Left lung (tissue), 10 donors: Measurements from ENCODE around the gene GSN. TPM values are rescaled to one million over a fixed set of nuclear protein-coding genes. Genes with fewer than 3 reads are reported as not detected.
A peak's percentile ranks its signal among the peaks of the same experiment; 100 is the strongest.
"Not testable (repeated sequence)": the region's sequence is repeated elsewhere in the genome, so short reads cannot be mapped to it uniquely, and the experiment has no call there.

ENCODE experiments used
- ATAC-seq: fragments of 200-7000 bp; cut with Tn5 transposase; one replicate; pipeline ENCODE4 v1.9.1; 2020; ENCODE audit warnings: moderate library complexity
- DNase-seq, 4 donors: peaks; one replicate each; pipeline ENCODE4 v3.0.0-alpha.2; 2013 to 2020
- H3K27ac ChIP-seq, 2 donors: fragments of 200-600 bp; sonication (generic) in 1 of 2; one replicate each; pipeline versions ENCODE4 v1.5.0 to v1.8.0; 2020 to 2021
- H3K27me3 ChIP-seq, 2 donors: fragments of 200-600 bp; sonication (generic) in 1 of 2; one replicate each; pipeline versions ENCODE4 v1.5.0 to v1.8.0; 2020 to 2021
- H3K36me3 ChIP-seq, 2 donors: fragments of 200-600 bp; sonication (generic) in 1 of 2; one replicate each; pipeline versions ENCODE4 v1.5.0 to v1.8.0; 2020 to 2021
- H3K4me1 ChIP-seq, 2 donors: fragments of 200-600 bp; one replicate each; pipeline ENCODE4 v1.8.0; 2021
- H3K4me3 ChIP-seq, 2 donors: fragments of 200-600 bp; sonication (generic) in 1 of 2; one replicate each; pipeline versions ENCODE4 v1.5.0 to v1.8.0; 2020 to 2021; ENCODE audit warnings: mild to moderate bottlenecking in 1 of 2
- H3K9me3 ChIP-seq, 2 donors: fragments of 200-600 bp; sonication (generic) in 1 of 2; one replicate each; pipeline versions ENCODE4 v1.5.0 to v1.8.0; 2020 to 2021
- intact Hi-C, 2 donors: fragments of 100-400 bp; cut with DNase I; formaldehyde crosslinking; loops; one replicate each; pipeline versions ENCODE4 v1.11.2 to v1.14.2; 2022
- polyA plus RNA-seq, 6 donors: library from polyadenylated mRNA; unstranded; fragments of 120-200 nt; gene quantifications; one replicate each; pipeline ENCODE4 v1.2.1, GENCODE V29; 2013; ENCODE audit not compliant: insufficient read length in 6 of 6
- total RNA-seq, 2 donors: library from RNA; stranded (reverse); fragmentation: NEBNext Ultra II Directional; extraction: Animal tissue kit (Norgen Biotek cat#: 25700); gene quantifications; one replicate each; pipeline ENCODE4 v1.2.1, GENCODE V29; 2021
- TF ChIP-seq, protein P1 (sequence below), 2 donors: fragments of 200-600 bp; sonication (generic) in 1 of 2; IDR thresholded peaks; one replicate each; pipeline versions ENCODE4 v1.5.0 to v1.8.0; 2021; ENCODE audit warnings: antibody characterized with exemption in 2 of 2
- donor health status: DM: no; HTN: yes; CAD: no.
- donor health status: DM: no; HTN: no; CAD: no.

GSN gene
- total and polyA plus RNA-seq, 8 donors = 43.0 to 485 (median 54.9) TPM

DNA sequence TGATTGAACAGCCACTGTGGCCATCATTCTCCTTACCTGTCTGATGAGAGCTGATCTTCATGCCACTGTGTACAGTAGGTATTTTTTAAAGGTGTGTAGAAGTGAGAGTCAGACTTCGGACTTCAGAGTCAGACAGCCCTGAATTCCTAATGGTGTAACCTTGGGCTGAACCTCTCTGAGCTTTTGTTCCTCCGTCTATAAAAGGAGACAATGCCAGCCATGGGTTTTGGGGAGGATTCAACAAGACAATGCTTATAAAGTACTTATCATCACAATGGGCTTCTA lies 18.7 kb downstream of the GSN start:
- H3K27ac ChIP-seq = peak overlapping the region; percentile 91 to 93
- H3K27me3 ChIP-seq = no peaks in the 10 kb centered on the region
- H3K36me3 ChIP-seq = no peaks in the 10 kb centered on the region
- H3K4me3 ChIP-seq = peak overlapping the region in 1 of 2 donors; percentile 10
- no peak for DNase-seq
- intact Hi-C loops = no loop called here
- no peaks in the 10 kb centered on the region for H3K9me3 ChIP-seq
- TF ChIP-seq, protein P1, sequence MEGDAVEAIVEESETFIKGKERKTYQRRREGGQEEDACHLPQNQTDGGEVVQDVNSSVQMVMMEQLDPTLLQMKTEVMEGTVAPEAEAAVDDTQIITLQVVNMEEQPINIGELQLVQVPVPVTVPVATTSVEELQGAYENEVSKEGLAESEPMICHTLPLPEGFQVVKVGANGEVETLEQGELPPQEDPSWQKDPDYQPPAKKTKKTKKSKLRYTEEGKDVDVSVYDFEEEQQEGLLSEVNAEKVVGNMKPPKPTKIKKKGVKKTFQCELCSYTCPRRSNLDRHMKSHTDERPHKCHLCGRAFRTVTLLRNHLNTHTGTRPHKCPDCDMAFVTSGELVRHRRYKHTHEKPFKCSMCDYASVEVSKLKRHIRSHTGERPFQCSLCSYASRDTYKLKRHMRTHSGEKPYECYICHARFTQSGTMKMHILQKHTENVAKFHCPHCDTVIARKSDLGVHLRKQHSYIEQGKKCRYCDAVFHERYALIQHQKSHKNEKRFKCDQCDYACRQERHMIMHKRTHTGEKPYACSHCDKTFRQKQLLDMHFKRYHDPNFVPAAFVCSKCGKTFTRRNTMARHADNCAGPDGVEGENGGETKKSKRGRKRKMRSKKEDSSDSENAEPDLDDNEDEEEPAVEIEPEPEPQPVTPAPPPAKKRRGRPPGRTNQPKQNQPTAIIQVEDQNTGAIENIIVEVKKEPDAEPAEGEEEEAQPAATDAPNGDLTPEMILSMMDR (IDR thresholded peaks at IDR 0.05) = no peak
- no peak for ATAC-seq
- H3K4me1 ChIP-seq = peaks cover 77 to 90% of the 10 kb centered on the region in 2 donors

DNA sequence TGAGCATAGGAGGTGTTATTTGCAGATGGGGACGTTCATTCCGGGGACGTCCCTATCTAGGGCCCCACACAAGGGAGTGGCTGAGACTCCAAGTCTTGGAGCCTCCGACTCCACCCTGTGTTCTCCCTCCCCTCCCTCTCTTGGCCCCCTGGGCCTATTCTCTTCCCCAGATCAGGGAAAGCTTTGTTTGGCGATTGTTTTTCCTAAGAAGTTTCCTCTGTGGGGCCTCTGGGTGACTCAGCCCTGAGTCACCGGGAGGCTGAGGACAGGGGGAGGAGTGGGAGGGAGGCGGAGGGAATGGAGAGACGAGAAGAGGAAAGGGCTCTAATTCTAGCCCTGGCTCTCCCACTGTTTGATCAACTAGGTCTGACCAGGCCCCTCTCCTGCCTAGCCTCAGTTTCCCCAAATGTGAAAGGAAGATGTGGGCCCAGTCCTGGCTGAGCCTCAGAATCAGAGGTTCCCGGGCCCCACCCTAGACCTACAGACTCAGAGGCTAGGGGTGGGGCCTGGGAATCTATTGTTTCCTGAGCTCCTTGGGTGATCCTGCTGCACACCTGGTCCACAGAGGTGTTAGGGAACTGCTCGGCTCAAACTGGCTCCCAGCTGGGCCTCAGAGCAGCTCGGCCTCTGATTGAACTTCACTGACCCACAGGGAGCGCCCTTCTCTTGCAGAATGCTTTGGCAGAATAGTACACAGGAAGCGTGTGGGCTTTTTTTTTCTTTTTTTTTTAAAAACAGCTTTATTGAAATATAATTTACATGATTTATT lies 19.2 kb downstream of the GSN start:
- TF ChIP-seq, protein P1 (IDR thresholded peaks at IDR 0.05) = no peak

DNA sequence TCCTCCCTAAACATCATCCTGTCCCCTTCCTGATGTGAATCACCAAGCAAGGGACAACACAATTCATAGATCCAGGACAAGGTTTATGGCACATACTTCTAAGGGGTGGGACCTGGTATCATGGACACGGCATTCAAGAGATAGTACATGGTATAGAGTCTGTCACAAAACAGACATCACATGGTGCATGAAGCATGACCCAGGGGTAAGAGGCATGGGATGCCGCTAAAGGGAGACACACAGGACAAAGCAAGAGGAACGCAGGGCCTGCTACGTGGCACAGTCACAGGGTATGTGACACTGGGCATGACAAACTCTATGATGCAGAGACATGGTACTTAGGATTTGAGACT lies 20.7 kb downstream of the GSN start:
- intact Hi-C loops = no loop called here
- H3K4me3 ChIP-seq = no peak overlapping the region
- ATAC-seq (peak; percentile 1), DNase-seq (no peak)
- peak overlapping the region; percentile 91 to 93 for H3K27ac ChIP-seq
- TF ChIP-seq, protein P1 (IDR thresholded peaks at IDR 0.05) = no peak
- no peaks in the 10 kb centered on the region for H3K36me3 ChIP-seq
- H3K9me3 ChIP-seq = no peaks in the 10 kb centered on the region
- no peaks in the 10 kb centered on the region for H3K27me3 ChIP-seq
- peaks cover 60 to 80% of the 10 kb centered on the region in 2 donors for H3K4me1 ChIP-seq

More for the DNA sequence above, 19.2 kb downstream of the GSN start:
- H3K36me3 ChIP-seq = no peaks in the 10 kb centered on the region
- H3K27me3 ChIP-seq = no peaks in the 10 kb centered on the region
- peak overlapping the region; percentile 91 to 93 for H3K27ac ChIP-seq
- ATAC-seq = peak; percentile 78
- peak overlapping the region in 1 of 2 donors; percentile 10 for H3K4me3 ChIP-seq
- H3K9me3 ChIP-seq = no peaks in the 10 kb centered on the region
- peaks cover 71 to 85% of the 10 kb centered on the region in 2 donors for H3K4me1 ChIP-seq
- intact Hi-C loops = no loop called here
- peak in 2 of 4 donors; percentile 82 to 89 for DNase-seq

DNA sequence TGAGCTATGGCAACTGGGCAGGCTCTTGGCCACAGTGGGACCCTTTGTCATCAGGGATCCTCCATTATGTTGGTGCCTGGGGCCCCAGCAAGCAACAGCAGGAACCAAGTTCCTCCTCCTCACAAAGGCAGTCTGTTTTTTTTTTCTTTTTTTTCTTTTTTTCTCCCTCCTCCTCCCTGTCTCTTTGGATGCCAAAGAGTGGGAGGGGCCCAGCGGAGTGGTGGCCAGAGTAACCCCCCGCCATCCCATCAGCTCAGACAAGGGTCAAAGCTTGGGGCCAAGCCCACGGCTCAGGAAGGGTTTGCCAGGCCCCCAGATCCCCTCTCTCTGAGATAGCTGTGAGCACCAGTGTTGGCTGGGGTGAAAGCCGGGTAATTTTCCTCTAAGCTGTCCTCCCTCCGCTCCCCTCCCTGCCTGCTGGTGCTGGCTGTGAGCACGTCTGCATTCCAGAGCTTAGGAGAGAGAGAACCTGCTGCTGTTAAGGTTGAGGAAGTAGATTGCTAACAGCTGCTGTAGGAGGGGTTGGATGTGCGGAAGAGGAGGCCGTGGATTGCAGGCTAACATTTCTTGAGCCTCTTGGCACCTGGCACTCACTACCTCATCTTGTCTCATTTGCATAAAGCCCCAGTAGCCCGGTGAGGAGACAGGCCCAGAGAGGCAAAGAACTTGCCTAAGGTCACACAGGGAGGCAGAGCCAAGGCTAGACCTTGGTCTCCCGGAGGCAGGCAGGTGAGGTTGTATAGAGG lies 21.2 kb downstream of the GSN start:
- TF ChIP-seq, protein P1 (IDR thresholded peaks at IDR 0.05) = no peak
- Histone ChIP-seq H3K27ac (peak overlapping the region; percentile 91 to 93), H3K36me3 (no peaks in the 10 kb centered on the region), H3K9me3 (no peaks in the 10 kb centered on the region), H3K4me3 (no peak overlapping the region), H3K27me3 (no peaks in the 10 kb centered on the region), H3K4me1 (peaks cover 56 to 80% of the 10 kb centered on the region in 2 donors)
- peak; percentile 72 for ATAC-seq
- peak in 1 of 4 donors; percentile 74 for DNase-seq
- intact Hi-C loops = no loop called here

DNA sequence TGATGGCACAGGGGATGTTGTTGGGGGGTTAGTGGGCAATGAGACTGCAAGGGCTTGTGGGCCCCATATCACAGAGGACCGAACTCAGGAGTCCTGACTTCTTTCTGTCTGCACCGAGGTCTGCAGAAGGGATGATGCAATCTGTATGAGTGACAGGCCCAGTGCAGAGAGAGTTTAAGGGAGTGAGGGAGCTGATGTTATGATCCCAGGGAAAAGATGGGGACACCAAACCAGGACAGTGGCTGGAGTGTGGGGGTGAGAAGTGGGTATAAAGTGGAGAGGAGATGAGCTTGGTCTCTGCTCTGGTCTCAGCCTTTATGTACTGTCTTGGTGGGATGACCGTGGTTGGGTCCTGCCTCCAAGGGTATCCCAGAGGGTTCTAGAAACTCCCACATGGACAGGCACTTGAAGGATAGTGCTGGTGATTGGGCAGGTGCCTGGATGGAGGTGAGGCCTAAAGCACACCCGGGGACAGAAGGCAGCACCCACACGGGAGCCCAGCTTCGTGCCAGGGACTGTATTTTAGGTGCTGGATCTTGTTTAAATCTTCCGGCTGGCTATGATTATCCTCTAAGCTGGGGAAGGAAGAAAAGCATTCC lies 21.9 kb downstream of the GSN start:
- TF ChIP-seq, protein P1 (IDR thresholded peaks at IDR 0.05) = no peak
- peaks cover 53 to 80% of the 10 kb centered on the region in 2 donors for H3K4me1 ChIP-seq
- H3K27ac ChIP-seq = peak overlapping the region; percentile 91 to 93
- peaks cover 0 to 2% of the 10 kb centered on the region in 2 donors for H3K36me3 ChIP-seq
- no peaks in the 10 kb centered on the region for H3K27me3 ChIP-seq
- DNase-seq (peak in 1 of 4 donors; percentile 31), ATAC-seq (no peak)
- no peaks in the 10 kb centered on the region for H3K9me3 ChIP-seq
- no peak overlapping the region for H3K4me3 ChIP-seq
- intact Hi-C loops = no loop called here

DNA sequence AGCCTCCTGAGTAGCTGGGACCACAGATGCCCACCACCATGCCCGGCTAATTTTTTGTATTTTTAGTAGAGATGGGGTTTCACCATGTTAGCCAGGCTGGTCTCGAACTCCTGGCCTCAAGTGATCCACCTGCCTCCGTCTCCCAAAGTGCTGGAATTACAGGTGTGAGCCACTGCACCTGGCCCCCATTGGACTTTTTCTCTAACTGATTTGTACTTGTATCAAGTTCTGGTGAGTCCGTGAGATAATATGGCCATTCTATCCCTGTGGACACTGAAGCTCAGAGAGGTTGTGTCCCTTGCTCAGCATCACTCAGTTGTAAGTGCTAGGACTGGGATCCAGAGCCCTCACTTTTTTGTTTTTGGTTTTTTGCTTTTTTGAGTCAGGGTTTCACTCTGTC lies 23.6 kb downstream of the GSN start:
- ATAC-seq, H3K27ac ChIP-seq, H3K4me3 ChIP-seq, H3K36me3 ChIP-seq, DNase-seq, intact Hi-C loops, H3K9me3 ChIP-seq, H3K27me3 ChIP-seq: not testable (repeated sequence)
- peaks cover 46 to 80% of the 10 kb centered on the region in 2 donors for H3K4me1 ChIP-seq
